Fibroblast of the conjunctiva (primary cell): Measurements from ENCODE around the gene ZNF784.

ENCODE experiments used
- DNase-seq: peaks from one replicate; pipeline ENCODE4 v3.0.0-alpha.2; 2010; ENCODE audit warnings: low read depth

The ZNF784 gene

GRCh38 chr19:55624109-55625003 lies at the start of gene ZNF784:
Gene ZNF784 (minus strand): TSS chr19:55624566. CDS start chr19:55624561, 5 bp downstream.
- peak; percentile 89 for DNase-seq

DNA sequence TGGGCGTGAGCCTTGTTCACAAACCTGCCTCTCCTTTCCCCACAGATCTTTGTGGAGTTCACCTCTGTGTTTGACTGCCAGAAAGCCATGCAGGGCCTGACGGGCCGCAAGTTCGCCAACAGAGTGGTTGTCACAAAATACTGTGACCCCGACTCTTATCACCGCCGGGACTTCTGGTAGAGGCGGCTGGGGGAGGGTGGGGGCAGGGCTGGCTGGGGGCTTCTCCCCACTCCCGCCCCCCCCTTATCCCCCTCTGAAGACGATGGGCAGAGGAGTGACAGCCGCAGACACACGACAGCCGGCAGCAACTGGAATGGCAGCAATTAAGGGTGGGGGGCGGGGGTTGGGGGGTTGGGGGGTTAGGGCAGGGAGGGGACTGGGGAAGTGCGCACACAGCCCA lies 49.5 kb upstream of the ZNF784 start:
- no peak for DNase-seq

GRCh38 chr19:55673465-55673864 lies 49.1 kb upstream of the ZNF784 start:
- no peak for DNase-seq

DNA sequence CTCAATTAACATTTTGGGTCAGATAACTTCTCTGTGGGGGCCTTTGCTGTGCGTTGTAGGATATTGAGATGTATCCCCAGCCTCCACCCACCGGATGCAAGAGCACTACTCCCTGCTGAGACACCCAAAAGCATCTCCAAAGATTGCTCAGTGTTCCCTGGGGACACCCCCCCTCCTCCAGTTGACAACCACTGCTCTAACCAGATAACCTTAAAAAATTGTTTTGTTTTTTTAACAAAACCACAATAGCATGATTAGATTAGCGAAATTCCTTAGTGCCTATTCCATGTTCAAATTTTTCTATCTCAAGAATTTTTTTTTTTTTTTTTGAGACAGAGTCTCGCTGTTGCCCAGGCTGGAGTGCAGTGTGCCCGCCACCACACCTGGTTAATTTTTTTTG lies 48.1 kb upstream of the ZNF784 start:
- no peak for DNase-seq

DNA sequence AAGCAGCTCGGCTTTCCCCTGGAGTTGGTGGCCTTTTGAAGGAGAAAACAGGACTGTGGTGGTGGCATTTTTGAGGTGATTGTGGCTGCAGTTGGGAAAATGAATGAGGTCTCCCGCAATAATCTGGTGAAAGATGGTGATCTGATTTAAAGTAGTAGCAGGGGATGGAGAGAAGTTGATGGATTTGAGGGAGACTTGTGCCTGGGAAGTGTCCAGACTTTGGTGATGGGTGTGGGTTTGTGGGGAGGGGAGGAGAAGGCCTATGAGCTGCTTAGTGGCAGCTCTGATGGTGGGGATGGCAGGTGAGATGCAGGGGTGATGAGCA lies 46.6 kb upstream of the ZNF784 start:
- no peak for DNase-seq

DNA sequence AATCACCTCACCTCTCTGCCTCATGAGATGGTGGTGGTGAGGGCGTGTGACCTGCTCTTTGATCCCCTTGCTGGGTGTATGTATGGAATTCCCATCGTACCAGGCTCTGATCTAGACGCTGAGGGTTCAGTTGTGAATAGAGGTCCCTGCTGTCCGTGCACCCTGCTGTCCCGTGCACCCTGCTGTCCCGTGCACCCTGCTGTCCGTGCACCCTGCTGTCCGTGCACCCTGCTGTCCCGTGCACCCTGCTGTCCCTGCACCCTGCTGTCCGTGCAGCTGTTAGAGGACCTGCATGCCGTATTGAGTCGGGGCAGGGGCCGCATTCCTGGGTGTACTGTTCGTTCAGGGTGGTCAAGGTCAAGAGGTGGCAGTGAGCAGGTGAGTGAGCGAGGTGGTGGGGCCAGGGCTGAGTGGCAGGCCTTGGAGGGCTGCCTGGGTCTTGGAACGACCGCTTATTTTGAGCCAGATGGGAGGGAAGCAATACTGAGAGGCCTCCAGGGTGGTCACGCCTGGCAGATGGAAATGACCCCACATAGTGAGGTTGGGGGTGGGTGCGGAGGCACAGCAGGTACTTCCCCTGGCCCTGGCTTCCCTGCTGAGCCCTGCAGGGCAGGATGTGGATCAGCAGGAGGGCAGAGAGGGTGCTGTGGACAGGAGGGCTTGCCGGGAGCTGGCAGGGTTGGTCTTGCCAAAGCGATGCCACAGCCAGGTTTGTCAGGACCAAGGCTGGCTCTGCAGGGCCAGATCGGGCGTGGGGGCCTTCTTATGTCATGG lies 46.1 kb upstream of the ZNF784 start:
- no peak for DNase-seq

DNA sequence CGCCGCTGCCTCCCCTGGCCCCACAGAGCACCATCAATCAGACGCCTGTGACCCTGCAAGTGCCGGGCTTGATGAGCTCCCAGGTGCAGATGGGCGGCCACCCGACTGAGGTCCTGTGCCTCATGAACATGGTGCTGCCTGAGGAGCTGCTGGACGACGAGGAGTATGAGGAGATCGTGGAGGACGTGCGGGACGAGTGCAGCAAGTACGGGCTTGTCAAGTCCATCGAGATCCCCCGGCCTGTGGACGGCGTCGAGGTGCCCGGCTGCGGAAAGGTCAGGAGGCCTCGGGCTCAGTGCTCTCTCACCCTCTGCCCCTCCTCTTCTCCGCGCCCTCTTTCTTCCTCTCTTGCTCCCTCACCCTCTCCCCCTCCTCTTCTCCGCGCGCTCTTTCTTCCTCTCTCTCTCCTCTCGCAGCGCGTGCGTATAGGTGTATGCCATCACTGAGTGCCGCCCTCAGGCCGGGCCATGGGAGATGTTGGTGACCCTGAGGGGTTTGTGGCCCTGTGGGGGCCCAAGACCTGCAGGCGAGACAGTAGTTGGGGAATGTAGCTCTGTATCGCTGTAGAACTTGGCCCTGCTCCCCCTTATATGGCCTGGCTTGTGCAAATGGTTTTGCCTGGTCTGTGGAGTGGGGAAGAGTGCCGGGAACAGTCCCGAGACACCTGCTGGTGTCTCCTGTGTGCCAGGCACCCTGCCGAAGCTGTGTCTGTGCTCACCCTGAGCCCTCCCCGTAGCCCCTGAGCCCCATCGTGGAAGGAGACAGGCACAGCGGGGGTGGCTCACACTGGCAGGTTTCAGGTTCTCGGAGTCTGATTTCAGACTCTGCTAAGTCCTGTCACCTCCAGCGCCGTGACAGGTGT lies 45.3 kb upstream of the ZNF784 start:
- DNase-seq = no peak

DNA sequence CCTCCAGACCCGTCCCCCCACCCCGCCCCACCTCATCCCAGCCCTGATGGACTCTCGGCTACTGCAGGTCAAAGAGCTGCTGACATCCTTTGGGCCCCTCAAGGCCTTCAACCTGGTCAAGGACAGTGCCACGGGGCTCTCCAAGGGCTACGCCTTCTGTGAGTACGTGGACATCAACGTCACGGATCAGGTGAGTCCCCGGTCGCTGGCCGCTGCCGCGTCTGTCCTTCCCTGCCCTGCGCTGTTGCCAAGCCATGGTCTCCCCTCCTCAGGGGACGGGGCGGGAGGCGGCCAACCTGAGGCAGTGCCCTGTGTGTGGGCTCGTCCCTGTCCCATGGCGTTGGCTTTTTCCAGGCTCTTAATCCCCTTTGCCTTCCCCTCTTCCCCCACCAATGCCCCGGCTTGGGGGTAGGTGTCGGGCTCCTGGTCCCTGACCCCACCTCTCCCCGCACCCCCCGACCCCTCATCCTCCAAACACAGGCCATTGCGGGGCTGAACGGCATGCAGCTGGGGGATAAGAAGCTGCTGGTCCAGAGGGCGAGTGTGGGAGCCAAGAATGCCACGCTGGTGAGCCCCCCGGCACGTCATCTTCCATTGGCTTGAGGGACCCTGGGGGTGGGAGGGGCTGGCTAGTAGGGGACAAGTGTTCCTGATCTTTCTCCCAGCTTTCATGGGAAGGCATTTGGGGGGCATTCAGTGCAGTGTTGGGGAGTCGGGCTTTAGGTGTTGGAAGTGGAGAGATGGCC lies 44.4 kb upstream of the ZNF784 start:
- no peak for DNase-seq

DNA sequence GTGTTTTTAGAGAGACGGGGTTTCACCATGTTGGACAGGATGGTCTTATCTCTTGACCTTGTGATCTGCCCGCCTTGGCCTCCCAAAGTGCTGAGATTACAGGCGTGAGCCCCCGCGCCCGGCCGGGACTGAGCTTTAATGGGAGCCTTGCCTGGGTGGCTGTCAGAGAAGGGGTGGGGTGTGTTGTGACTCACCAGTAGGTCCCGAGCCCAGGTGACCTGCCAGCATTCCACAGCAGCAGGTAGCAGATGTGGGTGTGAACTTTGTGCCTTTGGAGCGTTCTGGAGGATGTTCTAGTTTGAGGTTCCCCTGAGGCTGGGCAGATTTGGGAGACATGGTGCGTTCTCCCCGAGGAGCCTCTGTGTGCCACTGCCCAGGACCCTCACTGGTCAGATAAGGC lies 43.6 kb upstream of the ZNF784 start:
- no peak for DNase-seq

DNA sequence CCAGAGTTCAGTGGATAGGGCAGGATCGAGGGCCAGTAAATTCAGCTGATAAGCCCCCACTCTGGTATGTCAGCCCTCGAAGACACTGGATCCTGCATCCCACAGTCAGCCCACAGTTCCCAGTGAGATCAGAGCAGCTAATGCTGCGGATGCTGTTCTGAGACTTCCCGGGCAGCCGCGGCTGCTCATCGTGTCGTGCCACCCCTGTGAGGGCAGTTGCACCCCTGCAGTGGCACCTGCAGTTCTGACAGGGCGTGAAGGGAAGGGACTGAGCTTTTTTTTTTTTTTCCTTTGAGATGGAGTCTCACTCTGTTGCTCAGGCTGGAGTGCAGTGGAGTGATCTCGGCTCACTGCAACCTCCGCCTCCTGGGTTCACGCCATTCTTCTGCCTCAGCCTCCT lies 43.1 kb upstream of the ZNF784 start:
- no peak for DNase-seq

GRCh38 chr19:55667006-55667381 lies 42.6 kb upstream of the ZNF784 start:
- no peak for DNase-seq

GRCh38 chr19:55666343-55667005 lies 42.1 kb upstream of the ZNF784 start:
- DNase-seq = no peak

- DNase-seq = no peak
Measured at GRCh38 chr19:55663846-55664536, 39.6 kb upstream of the ZNF784 start.

GRCh38 chr19:55661826-55662225 lies 37.5 kb upstream of the ZNF784 start:
- no peak for DNase-seq

GRCh38 chr19:55660991-55661390 lies 36.6 kb upstream of the ZNF784 start:
- DNase-seq = no peak

DNA sequence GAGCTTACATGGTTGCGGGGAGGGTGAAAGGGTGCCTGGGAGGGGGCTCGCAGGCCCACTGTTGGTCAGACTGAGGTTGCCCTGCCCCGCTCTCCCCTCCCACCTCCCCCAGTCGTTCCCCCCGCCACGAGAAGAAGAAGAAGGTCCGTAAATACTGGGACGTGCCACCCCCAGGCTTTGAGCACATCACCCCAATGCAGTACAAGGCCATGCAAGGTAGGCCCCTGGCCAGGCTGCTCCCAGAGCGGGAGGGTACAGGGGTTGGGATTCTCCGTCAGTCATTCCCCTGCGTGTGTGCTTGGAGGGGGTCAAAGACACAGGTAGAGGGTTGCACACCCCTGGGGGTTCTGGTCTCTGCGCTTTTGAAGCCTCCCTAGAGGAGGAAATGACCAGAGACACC lies 36.0 kb upstream of the ZNF784 start:
- DNase-seq = no peak

- DNase-seq = no peak
Measured at GRCh38 chr19:55659822-55660221, 35.5 kb upstream of the ZNF784 start.

- DNase-seq = no peak
Measured at GRCh38 chr19:55658846-55659459, 34.6 kb upstream of the ZNF784 start.

GRCh38 chr19:55656988-55657747 lies 32.8 kb upstream of the ZNF784 start:
- DNase-seq = no peak
